WERI-Rb-1 (cell line): ENCODE measurements around the gene FBXW12.

Experiments
- DNase-seq: peaks from one replicate; pipeline ENCODE4 v3.0.0-alpha.2; 2020
- H3K27ac ChIP-seq: fragments of 250-450 bp; sonication (Bioruptor Pico); 2 replicates; pipeline ENCODE4 v1.5.1; 2020; ENCODE audit warnings: mild to moderate bottlenecking, moderate library complexity
- H3K27me3 ChIP-seq: fragments of 250-450 bp; sonication (Bioruptor Pico); 2 replicates; pipeline ENCODE4 v1.5.1; 2021; ENCODE audit warnings: mild to moderate bottlenecking, low read depth, moderate library complexity; ENCODE audit not compliant: insufficient read depth, severe bottlenecking
- H3K36me3 ChIP-seq: fragments of 250-450 bp; sonication (Bioruptor Pico); 2 replicates; pipeline ENCODE4 v1.5.1; 2020; ENCODE audit warnings: mild to moderate bottlenecking, moderate library complexity
- H3K4me3 ChIP-seq: 2 replicates; pipeline ENCODE4 v1.5.1; 2011; ENCODE audit warnings: low read depth, mild to moderate bottlenecking, control low read depth, low read length
- H3K9me3 ChIP-seq: fragments of 250-450 bp; sonication (Bioruptor Pico); 2 replicates; pipeline ENCODE4 v1.5.1; 2021; ENCODE audit warnings: mild to moderate bottlenecking, moderate library complexity; ENCODE audit not compliant: severe bottlenecking
- TF ChIP-seq, protein P1 (sequence below): IDR thresholded peaks from 2 replicates; pipeline ENCODE4 v1.5.1; 2011; ENCODE audit warnings: low read depth, mild to moderate bottlenecking, control low read depth, inconsistent platforms, low read length

The FBXW12 gene

DNA sequence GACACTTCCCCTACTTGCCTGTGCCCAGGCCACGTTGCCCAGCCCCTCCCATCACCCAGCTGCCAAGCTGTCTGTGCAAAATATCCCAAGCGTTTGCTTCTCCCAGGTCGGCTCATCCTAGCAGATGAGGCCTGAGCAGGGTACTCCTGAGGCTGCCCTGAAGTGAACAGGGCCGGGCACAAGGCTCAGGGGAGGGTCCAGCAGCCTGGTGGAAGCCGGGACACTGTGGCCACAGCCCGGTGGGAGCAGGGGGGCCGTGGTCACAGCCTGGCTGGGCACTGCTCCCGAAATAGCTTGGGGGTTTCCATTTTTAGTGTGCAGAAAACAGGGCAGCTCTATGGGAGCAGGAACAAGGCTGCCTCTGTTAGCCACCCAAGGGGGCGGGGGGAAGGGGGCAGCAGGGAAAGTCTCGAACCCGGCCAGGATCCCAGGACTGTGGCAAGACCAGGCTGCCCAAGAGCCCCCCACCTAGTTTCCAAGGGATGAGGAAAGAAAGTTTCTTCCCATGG, 54.4 kb downstream of the FBXW12 start:
- Histone ChIP-seq H3K9me3 (no peaks in the 10 kb centered on the region), H3K4me3 (no peak overlapping the region), H3K27me3 (no peaks in the 10 kb centered on the region), H3K36me3 (peaks cover 27% of the 10 kb centered on the region), H3K27ac (no peak overlapping the region)
- TF ChIP-seq, protein P1, sequence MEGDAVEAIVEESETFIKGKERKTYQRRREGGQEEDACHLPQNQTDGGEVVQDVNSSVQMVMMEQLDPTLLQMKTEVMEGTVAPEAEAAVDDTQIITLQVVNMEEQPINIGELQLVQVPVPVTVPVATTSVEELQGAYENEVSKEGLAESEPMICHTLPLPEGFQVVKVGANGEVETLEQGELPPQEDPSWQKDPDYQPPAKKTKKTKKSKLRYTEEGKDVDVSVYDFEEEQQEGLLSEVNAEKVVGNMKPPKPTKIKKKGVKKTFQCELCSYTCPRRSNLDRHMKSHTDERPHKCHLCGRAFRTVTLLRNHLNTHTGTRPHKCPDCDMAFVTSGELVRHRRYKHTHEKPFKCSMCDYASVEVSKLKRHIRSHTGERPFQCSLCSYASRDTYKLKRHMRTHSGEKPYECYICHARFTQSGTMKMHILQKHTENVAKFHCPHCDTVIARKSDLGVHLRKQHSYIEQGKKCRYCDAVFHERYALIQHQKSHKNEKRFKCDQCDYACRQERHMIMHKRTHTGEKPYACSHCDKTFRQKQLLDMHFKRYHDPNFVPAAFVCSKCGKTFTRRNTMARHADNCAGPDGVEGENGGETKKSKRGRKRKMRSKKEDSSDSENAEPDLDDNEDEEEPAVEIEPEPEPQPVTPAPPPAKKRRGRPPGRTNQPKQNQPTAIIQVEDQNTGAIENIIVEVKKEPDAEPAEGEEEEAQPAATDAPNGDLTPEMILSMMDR, result no peak
- no peak for DNase-seq

DNA sequence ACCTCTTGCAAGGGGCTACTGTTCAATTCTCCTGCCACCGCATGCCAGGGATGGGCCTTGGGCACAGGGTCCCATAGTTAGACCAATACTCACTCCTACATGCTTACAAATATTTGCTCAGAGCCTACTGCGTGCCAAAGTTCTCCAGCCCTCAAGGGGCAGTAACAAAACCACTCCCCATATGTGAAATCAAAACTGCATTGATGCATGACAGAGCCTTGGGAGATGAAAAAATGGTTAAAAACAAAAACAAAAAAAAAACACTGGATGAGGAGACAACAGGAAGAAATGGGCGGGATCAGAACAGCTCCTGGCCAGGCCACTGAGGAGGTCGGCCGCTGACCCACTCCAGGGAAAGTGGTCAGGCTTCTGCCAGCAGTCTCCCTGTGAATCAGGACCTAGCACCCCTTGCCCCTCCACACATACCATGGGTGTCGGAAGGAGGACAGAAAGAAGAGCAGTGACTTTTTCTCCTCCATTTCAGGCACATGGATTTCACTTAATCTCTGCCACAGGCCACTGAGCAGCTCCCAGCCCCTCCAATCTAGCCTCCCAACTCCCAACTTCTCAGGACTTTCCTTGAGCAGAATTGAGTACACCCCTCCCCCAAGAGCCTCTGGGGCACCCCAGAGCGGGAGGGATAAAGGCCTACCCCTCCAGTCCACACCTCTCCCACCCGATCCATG, 55.1 kb downstream of the FBXW12 start:
- H3K27me3 ChIP-seq, result no peaks in the 10 kb centered on the region
- peaks cover 30% of the 10 kb centered on the region for H3K36me3 ChIP-seq
- no peak for DNase-seq
- H3K27ac ChIP-seq, result no peak overlapping the region
- H3K4me3 ChIP-seq, result no peak overlapping the region
- H3K9me3 ChIP-seq, result no peaks in the 10 kb centered on the region
- TF ChIP-seq, protein P1, result no peak

- H3K9me3 ChIP-seq, result no peaks in the 10 kb centered on the region
- H3K27me3 ChIP-seq, result no peaks in the 10 kb centered on the region
- no peak overlapping the region for H3K4me3 ChIP-seq
- H3K27ac ChIP-seq, result no peak overlapping the region
- TF ChIP-seq, protein P1, result no peak
- DNase-seq, result no peak
- H3K36me3 ChIP-seq, result peaks cover 34% of the 10 kb centered on the region
These were observed 55.6 kb downstream of the FBXW12 start for GRCh38 chr3:48427630-48427962.

DNA sequence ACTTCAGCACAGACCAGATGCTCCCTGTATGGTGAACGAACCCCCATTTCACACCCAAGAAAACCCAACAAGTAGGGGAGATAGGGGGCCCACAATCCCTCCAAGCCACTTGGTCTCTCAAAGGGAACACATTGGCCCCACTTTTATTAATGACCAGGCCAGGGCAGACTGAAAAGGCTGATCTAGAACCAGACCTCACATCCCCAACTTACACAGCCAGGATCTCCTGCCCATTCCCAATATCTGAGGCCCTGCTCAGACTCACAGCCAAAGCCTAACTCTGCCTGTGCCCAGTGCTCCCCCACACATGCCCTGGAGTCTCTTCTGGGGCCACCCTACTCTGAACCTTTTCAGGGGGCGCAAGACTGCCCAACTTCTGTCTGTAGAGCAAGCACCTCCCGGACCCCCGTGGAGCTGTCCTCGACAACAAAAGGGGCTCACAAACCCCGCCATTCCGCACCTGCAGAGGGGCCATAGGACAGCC, 56.1 kb downstream of the FBXW12 start:
- Histone ChIP-seq H3K36me3 (peaks cover 37% of the 10 kb centered on the region), H3K4me3 (peak overlapping the region; percentile 51), H3K9me3 (no peaks in the 10 kb centered on the region), H3K27ac (peak overlapping the region; percentile 93), H3K27me3 (no peaks in the 10 kb centered on the region)
- DNase-seq, result no peak
- TF ChIP-seq, protein P1, result no peak

- TF ChIP-seq, protein P1, result no peak
- Histone ChIP-seq H3K27ac (peak overlapping the region; percentile 93), H3K4me3 (peak overlapping the region; percentile 51), H3K36me3 (peaks cover 37% of the 10 kb centered on the region), H3K9me3 (no peaks in the 10 kb centered on the region), H3K27me3 (no peaks in the 10 kb centered on the region)
- peak; percentile 42 for DNase-seq
These were observed 56.7 kb downstream of the FBXW12 start for GRCh38 chr3:48428572-48429316.
